Gastroesophageal sphincter (tissue), 3 donors: ENCODE measurements around the gene GTF2F2.

Source experiments
- CTCF ChIP-seq, 4 experiments: fragments of 200-600 bp in 2 of 4; fragments of 450-650 bp in 2 of 4; sonication (generic) in 1 of 4; IDR thresholded peaks; one replicate each; pipeline ENCODE4 v1.5.1; 2017 to 2019; ENCODE audit warnings: antibody characterized with exemption in 4 of 4, mild to moderate bottlenecking in 2 of 4, moderate library complexity in 2 of 4
- POLR2A ChIP-seq, 2 donors: fragments of 450-650 bp; IDR thresholded peaks; one replicate each; pipeline ENCODE4 v1.6.1; 2017; ENCODE audit warnings: antibody characterized with exemption in 2 of 2, mild to moderate bottlenecking in 2 of 2, moderate library complexity in 1 of 2

- TF ChIP-seq CTCF (IDR thresholded peaks at IDR 0.05) (no peak), POLR2A (IDR thresholded peaks at IDR 0.05) (no peak)
These were observed 21.1 kb downstream of the GTF2F2 start for GRCh38 chr13:45141369-45141768.
